ENCODE results near the gene GNAQ. TPM values are rescaled to one million over a fixed set of nuclear protein-coding genes. Genes with fewer than 3 reads are reported as not detected.

GNAQ gene
- total RNA-seq, 1 experiment from 2014 or later, result 48.6 TPM

- H3K9me3 Mint-ChIP-seq, result no peaks in the 10 kb centered on the region
Measured at GRCh38 chr9:77926371-77926878, 105.2 kb downstream of the GNAQ start.

More at GRCh38 chr9:77926371-77926878, 105.2 kb downstream of the GNAQ start:
- Histone ChIP-seq H2BK5ac (ENCODE audit: insufficient read length, low read length) (no peak overlapping the region), H4K5ac (ENCODE audit: insufficient read length, low read depth, low read length) (no peak overlapping the region), H3K4me1 (ENCODE audit: insufficient read depth, low read length) (no peaks in the 10 kb centered on the region), H3K4ac (ENCODE audit: low read depth, low read length) (no peak overlapping the region), H4K20me1 (ENCODE audit: control insufficient read depth, insufficient read depth, insufficient read length) (no peaks in the 10 kb centered on the region), H2BK12ac (ENCODE audit: insufficient read length, low read depth, low read length) (no peak overlapping the region), H3K79me1 (ENCODE audit: insufficient read depth, low read depth, low read length, poor library complexity, severe bottlenecking) (peaks cover 3% of the 10 kb centered on the region), H3K79me2 (ENCODE audit: insufficient read depth, low read length) (peaks cover 3% of the 10 kb centered on the region), H3K9me3 (ENCODE audit: control insufficient read depth, low read depth, low read length) (no peaks in the 10 kb centered on the region), H2AK5ac (ENCODE audit: insufficient read length, low read length) (no peak overlapping the region), H3K23me2 (ENCODE audit: insufficient read length, low read depth, low read length, poor library complexity, severe bottlenecking) (no peaks in the 10 kb centered on the region), H3K27ac (ENCODE audit: insufficient read length, low read depth, low read length) (no peak overlapping the region), H2BK120ac (ENCODE audit: low read depth, low read length, poor library complexity, severe bottlenecking) (no peak overlapping the region), H4K8ac (replicated peaks; ENCODE audit: insufficient read length, low read depth, low read length) (no peak overlapping the region), H4K91ac (ENCODE audit: insufficient read length, low read depth, low read length) (no peak overlapping the region), H3T11ph (ENCODE audit: low read length) (no peak overlapping the region), H3K14ac (ENCODE audit: insufficient read depth, low read length) (no peak overlapping the region), H3K18ac (ENCODE audit: insufficient read length, low read depth, low read length) (no peak overlapping the region), H2BK20ac (ENCODE audit: low read depth, low read length, poor library complexity, severe bottlenecking) (no peak overlapping the region), H2AFZ (ENCODE audit: low read length) (no peak overlapping the region), H3K56ac (ENCODE audit: insufficient read length, low read depth, low read length) (no peak overlapping the region), H3K23ac (ENCODE audit: insufficient read length, low read depth, low read length) (no peak overlapping the region), H3K4me2 (ENCODE audit: insufficient read depth, insufficient read length, low read length) (no peak overlapping the region), H3K9ac (ENCODE audit: extremely low read depth, insufficient read length, low read length) (no peak overlapping the region), H2BK15ac (ENCODE audit: low read depth, low read length) (no peak overlapping the region), H3K27me3 (ENCODE audit: insufficient read depth, low read length) (no peaks in the 10 kb centered on the region)
- Mint-ChIP-seq H3K27ac (no peak overlapping the region), H3K4me1 (peaks cover 4 to 7% of the 10 kb centered on the region in 2 experiments; a peak in 3 of 4 replicates), H3K4me3 (no peak overlapping the region), H3K27me3 (ENCODE audit: low read depth) (no peaks in the 10 kb centered on the region), H3K36me3 (ENCODE audit: insufficient read depth in 1 of 3, low read depth in 3 of 3) (peaks cover 0 to 9% (median 7%) of the 10 kb centered on the region in 3 experiments; a peak in 5 of 7 replicates)
- no peak for DNase-seq
- no peak for TF ChIP-seq CTCF (conservative IDR thresholded peaks at IDR 0.05)
